ENCODE measurements around the gene ARPC4. TPM values are rescaled to one million over a fixed set of nuclear protein-coding genes. Genes with fewer than 3 reads are reported as not detected.

The ARPC4 gene
- total RNA-seq, 1 donor, result 304 TPM

DNA sequence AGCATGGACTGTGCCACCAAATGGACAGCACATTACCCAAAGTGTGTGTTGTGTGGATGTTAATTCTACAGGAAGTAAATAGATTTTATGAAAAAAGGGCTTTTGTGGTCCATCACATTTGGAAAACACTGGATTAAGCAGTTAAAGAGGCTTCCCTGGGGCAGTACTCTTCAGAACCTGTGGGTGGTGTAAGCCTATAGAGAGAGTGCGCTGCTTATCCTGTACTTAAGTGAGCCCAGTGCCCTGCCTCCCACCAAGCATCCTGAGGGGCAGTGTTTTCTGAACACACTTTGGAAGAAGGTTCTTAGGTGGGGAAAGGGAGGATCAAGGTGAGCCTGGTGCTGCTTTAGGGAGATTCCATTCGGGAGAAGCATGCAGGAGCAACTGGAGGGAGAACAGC is 28.1 kb downstream of the ARPC4 start:
- no peak for DNase-seq (ENCODE audit: low read depth)
- TF ChIP-seq, protein P1, sequence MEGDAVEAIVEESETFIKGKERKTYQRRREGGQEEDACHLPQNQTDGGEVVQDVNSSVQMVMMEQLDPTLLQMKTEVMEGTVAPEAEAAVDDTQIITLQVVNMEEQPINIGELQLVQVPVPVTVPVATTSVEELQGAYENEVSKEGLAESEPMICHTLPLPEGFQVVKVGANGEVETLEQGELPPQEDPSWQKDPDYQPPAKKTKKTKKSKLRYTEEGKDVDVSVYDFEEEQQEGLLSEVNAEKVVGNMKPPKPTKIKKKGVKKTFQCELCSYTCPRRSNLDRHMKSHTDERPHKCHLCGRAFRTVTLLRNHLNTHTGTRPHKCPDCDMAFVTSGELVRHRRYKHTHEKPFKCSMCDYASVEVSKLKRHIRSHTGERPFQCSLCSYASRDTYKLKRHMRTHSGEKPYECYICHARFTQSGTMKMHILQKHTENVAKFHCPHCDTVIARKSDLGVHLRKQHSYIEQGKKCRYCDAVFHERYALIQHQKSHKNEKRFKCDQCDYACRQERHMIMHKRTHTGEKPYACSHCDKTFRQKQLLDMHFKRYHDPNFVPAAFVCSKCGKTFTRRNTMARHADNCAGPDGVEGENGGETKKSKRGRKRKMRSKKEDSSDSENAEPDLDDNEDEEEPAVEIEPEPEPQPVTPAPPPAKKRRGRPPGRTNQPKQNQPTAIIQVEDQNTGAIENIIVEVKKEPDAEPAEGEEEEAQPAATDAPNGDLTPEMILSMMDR (IDR thresholded peaks at IDR 0.05; ENCODE audit: insufficient read depth, low read depth, low read length), result peak; percentile 47

DNA sequence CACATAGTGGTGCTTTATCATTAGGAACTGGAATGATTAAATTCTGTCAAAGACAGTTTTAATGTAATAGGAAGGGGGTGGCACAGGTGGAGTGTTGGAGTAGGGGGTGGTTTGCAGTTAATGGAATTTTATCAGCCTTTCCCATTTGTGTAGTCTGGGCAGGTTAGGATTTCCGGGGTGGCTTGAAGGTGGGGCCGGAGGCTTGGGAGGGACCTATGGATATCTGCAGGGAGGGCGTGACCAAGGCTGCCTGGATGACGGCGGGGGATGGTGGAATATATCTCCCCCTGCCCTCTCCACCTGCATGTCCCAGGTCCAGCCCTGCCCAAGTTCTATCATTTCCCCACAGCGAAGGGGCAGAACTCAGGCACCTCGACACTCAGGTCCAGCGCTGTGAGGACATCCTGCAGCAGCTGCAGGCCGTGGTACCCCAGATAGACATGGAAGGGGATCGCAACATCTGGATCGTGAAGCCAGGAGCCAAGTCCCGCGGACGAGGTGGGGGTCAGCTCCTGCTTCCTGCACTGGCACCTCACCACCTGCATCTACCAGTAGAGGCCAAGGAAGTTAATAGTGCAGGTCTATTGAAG is 32.7 kb downstream of the ARPC4 start:
- TF ChIP-seq, protein P1 (IDR thresholded peaks at IDR 0.05; ENCODE audit: insufficient read depth, low read depth, low read length), result no peak
- no peak for DNase-seq (ENCODE audit: low read depth)
- H3K4me3 ChIP-seq (ENCODE audit: low read depth, low read length), result no peak overlapping the region

More for the DNA sequence above, 28.1 kb downstream of the ARPC4 start:
- no peak overlapping the region for H3K4me3 ChIP-seq (ENCODE audit: low read depth, low read length)

DNA sequence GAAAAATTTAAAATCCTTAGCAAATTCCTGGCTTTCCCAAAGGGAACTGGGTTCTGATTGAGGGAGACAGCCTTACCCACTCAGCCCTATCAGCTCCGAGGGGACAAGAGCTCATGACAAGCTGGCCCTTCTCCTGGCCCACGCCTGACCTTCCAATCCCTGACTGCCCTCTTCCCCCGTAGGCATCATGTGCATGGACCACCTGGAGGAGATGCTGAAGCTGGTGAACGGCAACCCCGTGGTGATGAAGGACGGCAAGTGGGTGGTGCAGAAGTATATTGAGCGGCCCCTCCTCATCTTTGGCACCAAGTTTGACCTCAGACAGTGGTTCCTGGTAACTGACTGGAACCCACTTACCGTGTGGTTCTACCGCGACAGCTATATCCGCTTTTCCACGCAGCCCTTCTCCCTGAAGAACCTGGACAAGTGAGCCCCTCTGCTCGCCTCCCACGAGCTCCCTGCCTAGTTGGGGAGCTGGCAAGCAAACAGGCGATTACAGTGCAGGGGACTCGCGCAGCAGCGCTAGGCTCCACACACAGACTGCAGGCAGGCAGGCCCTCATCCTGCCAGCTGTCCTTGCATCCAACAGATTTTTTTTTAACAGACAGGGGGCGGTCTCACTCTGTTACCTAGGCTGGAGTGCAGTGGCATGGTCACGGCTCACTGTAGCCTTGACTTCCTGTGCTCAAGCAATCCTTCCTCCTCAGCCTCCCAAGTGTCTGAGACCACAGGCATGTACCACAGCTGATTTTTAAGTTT is 34.1 kb downstream of the ARPC4 start:
- TF ChIP-seq, protein P1 (IDR thresholded peaks at IDR 0.05; ENCODE audit: insufficient read depth, low read depth, low read length), result peak; percentile 25
- no peak overlapping the region for H3K4me3 ChIP-seq (ENCODE audit: low read depth, low read length)
- DNase-seq (ENCODE audit: low read depth), result no peak

DNA sequence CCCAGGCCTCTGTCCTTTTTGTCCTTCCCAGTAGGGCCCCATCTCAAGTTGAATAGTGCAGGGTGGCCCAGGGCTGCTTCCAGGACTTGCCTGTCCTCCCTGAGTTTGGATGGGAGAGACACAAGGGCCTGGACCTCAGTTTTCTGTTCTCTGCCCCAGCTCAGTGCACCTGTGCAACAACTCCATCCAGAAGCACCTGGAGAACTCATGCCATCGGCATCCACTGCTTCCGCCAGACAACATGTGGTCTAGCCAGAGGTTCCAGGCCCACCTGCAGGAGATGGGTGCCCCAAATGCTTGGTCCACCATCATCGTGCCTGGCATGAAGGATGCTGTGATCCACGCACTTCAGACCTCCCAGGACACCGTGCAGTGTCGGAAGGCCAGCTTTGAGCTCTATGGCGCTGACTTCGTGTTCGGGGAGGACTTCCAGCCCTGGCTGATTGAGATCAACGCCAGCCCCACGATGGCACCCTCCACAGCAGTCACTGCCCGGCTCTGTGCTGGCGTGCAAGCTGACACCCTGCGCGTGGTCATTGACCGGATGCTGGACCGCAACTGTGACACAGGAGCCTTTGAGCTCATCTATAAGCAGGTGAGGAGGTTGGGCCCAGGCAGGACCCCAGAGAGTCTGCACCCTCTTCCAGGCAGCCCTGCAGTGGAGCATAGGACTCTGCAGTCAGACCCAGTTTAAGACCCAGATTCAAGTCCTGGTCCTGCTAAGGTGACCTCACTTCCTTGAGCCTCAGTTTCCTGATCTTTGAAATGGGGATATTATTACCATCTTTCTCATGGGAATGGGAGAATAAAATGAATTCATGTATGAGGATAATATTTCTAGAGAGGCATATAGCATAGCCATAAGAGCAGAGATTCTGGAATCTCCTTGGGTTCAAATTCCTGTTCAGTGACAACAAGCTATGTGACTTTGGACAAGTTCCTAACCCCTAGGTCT is 36.2 kb downstream of the ARPC4 start:
- TF ChIP-seq, protein P1 (IDR thresholded peaks at IDR 0.05; ENCODE audit: insufficient read depth, low read depth, low read length), result no peak
- no peak for DNase-seq (ENCODE audit: low read depth)
- no peak overlapping the region for H3K4me3 ChIP-seq (ENCODE audit: low read depth, low read length)

DNA sequence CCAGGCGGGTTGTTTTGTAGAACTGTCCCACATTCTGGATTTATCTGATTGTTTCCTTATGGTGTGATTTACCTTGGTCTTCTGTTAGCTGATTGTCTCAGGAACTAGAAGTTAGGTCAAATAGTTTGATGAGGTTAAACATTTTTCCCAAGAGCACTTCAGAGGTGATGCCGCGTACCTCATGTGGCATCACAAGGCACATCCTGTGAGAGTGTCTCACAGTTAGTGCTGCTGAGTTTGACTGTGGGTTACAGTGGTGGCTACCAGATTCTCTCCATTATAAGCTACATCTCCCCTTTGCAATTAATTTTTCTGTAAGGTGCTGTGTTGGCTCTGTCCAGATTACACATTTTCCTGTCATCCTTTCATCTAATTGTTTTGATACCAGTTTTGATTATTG is 38.4 kb downstream of the ARPC4 start:
- DNase-seq (ENCODE audit: low read depth), result no peak
- H3K4me3 ChIP-seq (ENCODE audit: low read depth, low read length), result no peak overlapping the region
- TF ChIP-seq, protein P1 (IDR thresholded peaks at IDR 0.05; ENCODE audit: insufficient read depth, low read depth, low read length), result no peak

DNA sequence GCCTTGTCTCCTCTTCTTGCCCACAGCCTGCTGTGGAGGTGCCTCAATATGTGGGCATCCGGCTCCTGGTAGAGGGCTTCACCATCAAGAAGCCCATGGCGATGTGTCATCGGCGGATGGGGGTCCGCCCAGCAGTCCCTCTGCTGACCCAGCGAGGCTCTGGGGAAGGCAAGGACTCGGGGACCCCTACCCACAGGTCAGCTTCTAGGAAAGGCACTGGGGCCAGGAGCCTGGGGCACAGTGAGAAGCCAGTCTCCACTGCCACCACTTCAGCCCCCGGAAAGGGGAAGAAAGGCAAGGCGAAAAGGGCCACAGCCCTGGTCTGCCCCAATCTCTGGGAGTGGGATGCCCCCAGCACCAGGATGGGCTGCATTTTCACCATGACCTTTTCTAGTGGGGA is 40.2 kb downstream of the ARPC4 start:
- no peak overlapping the region for H3K4me3 ChIP-seq (ENCODE audit: low read depth, low read length)
- TF ChIP-seq, protein P1 (IDR thresholded peaks at IDR 0.05; ENCODE audit: insufficient read depth, low read depth, low read length), result no peak
- no peak for DNase-seq (ENCODE audit: low read depth)
